SK-N-MC (cell line): ENCODE results near the gene TTC38.

Experiments
- DNase-seq: peaks from one replicate; pipeline ENCODE4 v3.0.0-alpha.2; 2011; ENCODE audit warnings: low read depth, low spot score
- H3K27ac ChIP-seq: fragments of 200-600 bp; sonication (generic); 2 replicates; pipeline ENCODE4 v1.5.1; 2016; ENCODE audit warnings: mixed run types
- H3K36me3 ChIP-seq: fragments of 200-600 bp; sonication (generic); 2 replicates; pipeline ENCODE4 v1.6.1; 2017; ENCODE audit warnings: antibody characterized with exemption, low read length, mixed read lengths; ENCODE audit not compliant: insufficient read depth
- H3K4me3 ChIP-seq: fragments of 200-600 bp; sonication (generic); 2 replicates; pipeline ENCODE4 v1.5.1; 2016
- H3K9ac ChIP-seq: fragments of 200-600 bp; sonication (generic); 2 replicates; pipeline ENCODE4 v1.8.0; 2017; ENCODE audit warnings: mixed run types, mixed read lengths; ENCODE audit not compliant: insufficient read length
- H3K9me3 ChIP-seq: fragments of 200-600 bp; sonication (generic); 2 replicates; pipeline ENCODE4 v1.6.1; 2017; ENCODE audit warnings: low read depth, mild to moderate bottlenecking, antibody characterized with exemption, low read length, moderate library complexity, mixed read lengths
- EZH2 ChIP-seq: fragments of 200-600 bp; sonication (generic); IDR thresholded peaks from one replicate; pipeline ENCODE4 v1.6.1; 2017; ENCODE audit warnings: antibody characterized with exemption
- FOXP2 ChIP-seq: optimal IDR thresholded peaks from 2 replicates; pipeline ENCODE3; 2011; ENCODE audit warnings: mild to moderate bottlenecking, moderate library complexity; ENCODE audit not compliant: insufficient read depth; ENCODE audit errors: extremely low read length, control extremely low read depth
- POLR2AphosphoS5 ChIP-seq: IDR thresholded peaks from 2 replicates; pipeline ENCODE4 v1.6.1; 2012; ENCODE audit warnings: mild to moderate bottlenecking, low read depth, low read length, borderline replicate concordance

TTC38 gene

DNA sequence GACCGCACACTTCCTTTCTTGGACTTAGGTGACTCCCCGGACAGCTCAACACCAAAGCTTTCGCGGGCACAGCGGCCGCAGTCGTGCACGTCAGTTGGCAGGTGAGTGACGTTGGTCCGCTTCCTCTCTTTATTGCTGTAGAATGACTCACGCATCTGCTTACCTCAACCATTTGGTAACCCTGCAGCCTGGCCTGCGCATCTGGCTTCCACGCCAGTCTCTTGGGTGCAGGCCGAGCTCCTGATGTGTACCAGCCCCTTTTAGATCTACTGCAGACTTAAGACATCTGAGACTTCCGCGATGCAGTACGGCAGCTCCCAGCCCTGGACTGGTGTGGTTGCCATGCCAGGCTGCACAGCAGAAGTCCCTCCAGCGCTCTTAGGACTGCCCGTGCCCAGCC lies 55.4 kb downstream of the TTC38 start:
- H3K36me3 ChIP-seq = peaks cover 85% of the 10 kb centered on the region

DNA sequence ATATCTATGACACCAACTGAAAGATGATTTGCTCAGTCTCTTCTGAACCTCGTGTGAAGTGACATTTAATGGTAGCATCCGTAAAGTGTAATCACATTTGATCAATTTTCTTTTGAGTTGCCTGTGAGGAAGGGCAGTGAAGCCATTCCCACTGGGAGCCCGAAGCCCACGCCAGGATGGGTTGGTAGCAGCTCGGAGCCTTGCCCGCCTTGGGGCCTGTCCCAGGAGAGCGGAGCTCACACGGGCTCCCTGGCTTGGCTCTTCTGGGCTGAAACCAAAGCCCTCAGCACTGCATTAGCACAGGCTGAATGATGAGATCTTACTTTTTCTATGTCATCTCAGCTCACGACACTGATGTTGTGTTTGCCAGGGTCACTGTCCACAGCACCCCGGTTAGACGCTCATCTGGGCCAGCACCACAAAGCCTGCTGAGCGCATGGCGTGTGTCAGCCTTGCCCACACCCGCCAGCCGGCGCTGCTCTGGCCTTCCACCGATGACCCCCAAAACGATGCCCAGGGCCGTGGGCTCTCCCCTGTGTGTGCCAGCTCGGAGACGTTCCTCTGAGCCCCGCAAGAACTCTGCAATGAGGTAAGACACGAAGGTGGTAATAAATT lies 58.4 kb downstream of the TTC38 start:
- DNase-seq = no peak
- Histone ChIP-seq H3K27ac (no peak overlapping the region), H3K9me3 (no peaks in the 10 kb centered on the region), H3K36me3 (peaks cover 89% of the 10 kb centered on the region), H3K4me3 (no peak overlapping the region), H3K9ac (no peak overlapping the region)
- TF ChIP-seq EZH2 = no peak
- no peak for TF ChIP-seq FOXP2
- TF ChIP-seq POLR2AphosphoS5 = no peak

More for the DNA sequence above, 55.4 kb downstream of the TTC38 start:
- H3K4me3 ChIP-seq = no peak overlapping the region
- H3K27ac ChIP-seq = no peak overlapping the region
- no peak overlapping the region for H3K9ac ChIP-seq
- TF ChIP-seq POLR2AphosphoS5 = no peak
- TF ChIP-seq EZH2 = no peak
- TF ChIP-seq FOXP2 = no peak
- DNase-seq = no peak
- H3K9me3 ChIP-seq = no peaks in the 10 kb centered on the region

DNA sequence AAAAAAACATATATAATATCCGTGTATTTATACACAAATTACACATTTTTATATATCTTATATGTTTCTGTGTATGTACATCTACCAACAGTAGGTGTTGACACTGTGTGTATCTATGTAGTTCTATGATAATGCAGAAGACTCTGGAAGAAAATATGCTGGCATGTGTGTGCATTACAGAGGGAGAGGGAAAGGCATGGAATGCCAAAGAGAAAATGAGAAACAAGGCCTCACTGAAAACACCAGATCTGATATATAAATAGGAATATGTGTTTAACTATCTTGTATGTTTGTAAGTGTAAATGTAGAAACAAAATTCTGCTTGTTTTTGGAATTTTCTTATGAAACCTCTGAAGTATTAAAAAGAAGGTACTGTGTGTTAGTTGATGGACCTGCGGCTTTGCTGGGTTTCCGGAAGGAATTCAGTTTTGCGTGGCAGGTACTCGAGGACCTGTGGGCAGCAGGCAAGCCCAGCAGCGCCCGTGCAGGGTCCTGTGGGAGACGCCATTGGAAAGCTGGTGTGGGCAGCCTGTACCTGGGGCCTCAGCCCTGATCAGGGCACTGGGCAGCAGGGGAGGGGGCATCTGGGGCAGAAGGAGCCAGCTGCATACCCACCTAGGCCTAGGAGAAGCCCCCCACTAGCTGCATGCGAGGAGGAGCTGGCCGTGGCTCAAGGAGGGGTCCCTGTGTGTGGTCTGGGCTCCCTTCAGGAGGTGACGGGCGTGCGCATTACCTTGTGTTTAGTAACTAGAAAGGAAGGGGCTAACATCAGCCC lies 60.1 kb downstream of the TTC38 start:
- no peaks in the 10 kb centered on the region for H3K9me3 ChIP-seq
- no peak for TF ChIP-seq FOXP2
- TF ChIP-seq EZH2 = no peak
- no peak for TF ChIP-seq POLR2AphosphoS5
- peaks cover 82% of the 10 kb centered on the region for H3K36me3 ChIP-seq
- no peak overlapping the region for H3K4me3 ChIP-seq
- DNase-seq = no peak
- no peak overlapping the region for H3K9ac ChIP-seq
- H3K27ac ChIP-seq = no peak overlapping the region

DNA sequence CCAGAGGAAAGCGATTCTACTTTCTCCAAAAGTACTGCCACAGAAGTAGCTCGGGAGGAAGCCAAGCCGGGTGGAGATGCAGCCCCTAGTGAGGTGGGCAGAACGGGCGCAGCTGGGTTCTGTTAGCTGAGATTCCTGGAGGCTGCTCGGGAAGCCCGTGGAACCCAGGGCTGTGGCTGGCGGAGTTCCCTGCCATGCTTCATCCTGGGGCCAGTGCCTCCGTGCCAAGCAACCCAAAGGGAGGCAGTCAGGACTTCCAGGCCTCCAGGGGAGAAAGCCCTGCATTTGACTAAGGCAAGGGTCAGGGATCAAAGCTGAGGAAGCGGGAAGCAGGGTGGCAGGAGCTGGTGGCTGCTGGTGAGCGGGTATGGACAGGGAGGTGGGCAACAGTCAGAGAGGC lies 61.0 kb downstream of the TTC38 start:
- TF ChIP-seq FOXP2 (no peak), POLR2AphosphoS5 (no peak), EZH2 (no peak)
- H3K9me3 ChIP-seq = no peaks in the 10 kb centered on the region
- no peak for DNase-seq
- H3K4me3 ChIP-seq = no peak overlapping the region
- peaks cover 74% of the 10 kb centered on the region for H3K36me3 ChIP-seq
- H3K27ac ChIP-seq = no peak overlapping the region
- H3K9ac ChIP-seq = no peak overlapping the region

DNA sequence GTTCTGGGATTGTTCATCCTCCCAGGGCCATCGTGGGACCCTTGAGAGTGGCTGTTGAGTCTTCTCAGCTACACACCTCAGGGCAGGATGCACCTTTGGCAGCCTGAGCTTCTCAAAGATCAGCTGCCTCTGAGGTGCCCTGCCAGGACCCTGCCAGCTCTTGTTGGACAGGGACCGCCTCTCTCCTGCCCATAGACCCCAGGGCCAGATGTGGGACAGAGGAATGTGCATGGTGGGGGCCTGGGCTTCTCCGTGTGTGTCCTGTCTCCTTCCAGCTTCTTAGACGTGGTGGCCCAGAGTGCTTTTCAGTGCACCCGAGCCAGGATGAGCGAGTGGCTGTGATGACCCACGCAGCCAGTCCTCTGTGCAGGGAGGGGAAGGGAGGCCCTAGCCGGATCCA lies 61.8 kb downstream of the TTC38 start:
- TF ChIP-seq FOXP2 (no peak), EZH2 (no peak), POLR2AphosphoS5 (no peak)
- no peak overlapping the region for H3K9ac ChIP-seq
- H3K9me3 ChIP-seq = no peaks in the 10 kb centered on the region
- H3K27ac ChIP-seq = no peak overlapping the region
- no peak overlapping the region for H3K4me3 ChIP-seq
- H3K36me3 ChIP-seq = peaks cover 68% of the 10 kb centered on the region
- no peak for DNase-seq

DNA sequence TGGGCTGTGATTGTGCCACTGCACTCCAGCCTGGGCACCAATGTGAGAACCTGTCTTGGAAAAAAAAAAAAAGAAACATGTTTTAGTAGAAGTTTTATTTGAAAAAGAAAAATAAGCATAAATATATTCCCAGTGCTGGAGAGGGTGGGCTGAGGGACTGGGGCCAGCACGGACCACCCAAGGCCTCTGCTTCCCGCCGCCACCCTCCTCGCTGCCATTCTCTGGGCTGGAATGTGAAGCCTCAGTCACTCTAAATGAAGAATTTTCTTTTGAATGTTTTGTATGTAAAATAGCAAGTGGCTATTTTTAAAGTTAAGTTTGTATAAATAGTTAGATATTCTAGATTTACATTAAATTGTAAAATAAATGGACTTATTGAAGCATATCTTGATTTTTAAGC lies 62.6 kb downstream of the TTC38 start:
- Histone ChIP-seq H3K36me3 (peaks cover 61% of the 10 kb centered on the region), H3K9me3 (no peaks in the 10 kb centered on the region), H3K27ac (no peak overlapping the region), H3K9ac (no peak overlapping the region), H3K4me3 (no peak overlapping the region)
- no peak for DNase-seq
- TF ChIP-seq FOXP2 (no peak), POLR2AphosphoS5 (no peak), EZH2 (no peak)

DNA sequence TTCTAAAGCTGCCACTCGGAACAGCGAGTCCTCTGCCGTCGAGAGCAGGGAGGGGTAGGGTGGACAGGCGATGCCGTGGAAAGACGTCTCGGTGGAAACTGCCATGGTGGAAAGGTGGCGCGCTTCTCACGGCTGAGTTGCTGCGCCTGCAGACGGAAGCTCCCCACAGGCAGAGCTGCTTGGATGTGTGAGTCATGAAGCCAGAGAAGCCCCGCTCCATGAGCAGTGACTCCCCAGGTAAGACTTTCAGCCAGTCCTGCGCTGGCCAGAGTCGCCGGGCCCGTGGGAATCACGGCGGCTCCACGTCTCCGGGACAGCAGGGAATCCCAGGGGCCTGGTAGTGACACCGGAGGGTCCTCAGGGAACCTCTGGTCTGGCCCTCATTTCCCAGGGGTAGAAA lies 63.7 kb downstream of the TTC38 start:
- Histone ChIP-seq H3K9me3 (no peaks in the 10 kb centered on the region), H3K9ac (no peak overlapping the region), H3K27ac (no peak overlapping the region), H3K4me3 (no peak overlapping the region), H3K36me3 (peaks cover 50% of the 10 kb centered on the region)
- TF ChIP-seq FOXP2 = no peak
- TF ChIP-seq POLR2AphosphoS5 = no peak
- no peak for TF ChIP-seq EZH2
- no peak for DNase-seq

DNA sequence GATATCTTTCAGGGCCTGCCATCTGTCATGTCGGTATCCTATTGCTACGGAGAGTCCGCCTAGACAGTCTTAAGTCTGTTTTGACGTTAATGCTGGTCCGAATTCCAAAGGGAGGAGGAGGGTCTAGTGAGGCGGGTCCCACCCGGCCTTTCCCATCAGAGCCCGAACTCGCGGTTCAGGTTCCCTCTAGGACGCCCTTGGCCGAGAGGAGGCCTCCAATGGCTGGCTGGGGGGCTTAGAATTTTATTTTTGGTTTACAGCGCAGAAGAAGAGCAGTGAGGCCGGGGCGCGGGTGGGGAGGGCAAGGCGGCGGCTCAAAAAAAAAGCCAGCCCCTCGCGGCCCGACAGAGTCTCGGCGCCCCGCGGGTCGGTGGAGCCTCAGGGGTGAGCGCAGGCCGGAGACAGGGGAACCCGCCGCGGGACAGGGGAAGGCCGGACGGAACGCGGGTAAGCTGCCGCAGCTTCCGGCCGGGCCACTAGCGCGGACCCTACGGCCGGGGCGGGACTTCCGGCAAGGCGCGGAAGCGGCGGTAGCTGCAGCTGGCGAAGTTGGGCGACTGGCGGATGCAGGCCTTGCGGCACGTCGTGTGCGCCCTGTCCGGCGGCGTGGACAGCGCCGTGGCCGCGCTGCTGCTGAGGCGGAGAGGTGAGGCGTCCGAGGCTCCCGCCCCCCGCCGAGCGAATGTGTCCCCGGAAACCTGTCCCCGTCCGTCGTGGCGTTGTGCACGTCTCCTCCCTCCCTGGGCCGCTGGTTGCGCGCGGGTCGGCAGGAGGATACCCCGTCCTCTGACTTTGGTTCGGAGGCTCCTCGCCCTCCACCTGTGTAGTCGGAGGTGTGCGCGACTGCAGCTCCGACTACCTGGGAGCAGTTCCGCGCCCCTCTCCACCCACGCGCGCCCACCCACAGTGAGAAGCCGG lies 67.7 kb downstream of the TTC38 start, which contains the start of gene TRMU:
Gene TRMU, plus strand, starts transcription at position 514 of the 918 bp plus-strand sequence. Its CDS starts 51 bp downstream, at position 565.
- H3K9me3 ChIP-seq = no peaks in the 10 kb centered on the region

More for the DNA sequence above, 67.7 kb downstream of the TTC38 start, which contains the start of gene TRMU:
- peaks cover 39% of the 10 kb centered on the region for H3K36me3 ChIP-seq
- peak within 1 kb of the TSS; percentile 96 for H3K9ac ChIP-seq
- TF ChIP-seq FOXP2 (peak; percentile 24), EZH2 (no peak), POLR2AphosphoS5 (peak; percentile 85)
- no peak for DNase-seq
- H3K4me3 ChIP-seq = peak within 1 kb of the TSS; percentile 97
- H3K27ac ChIP-seq = peak within 1 kb of the TSS; percentile 83
